ENCODE measurements around the gene KIAA2012.

Gene KIAA2012

DNA sequence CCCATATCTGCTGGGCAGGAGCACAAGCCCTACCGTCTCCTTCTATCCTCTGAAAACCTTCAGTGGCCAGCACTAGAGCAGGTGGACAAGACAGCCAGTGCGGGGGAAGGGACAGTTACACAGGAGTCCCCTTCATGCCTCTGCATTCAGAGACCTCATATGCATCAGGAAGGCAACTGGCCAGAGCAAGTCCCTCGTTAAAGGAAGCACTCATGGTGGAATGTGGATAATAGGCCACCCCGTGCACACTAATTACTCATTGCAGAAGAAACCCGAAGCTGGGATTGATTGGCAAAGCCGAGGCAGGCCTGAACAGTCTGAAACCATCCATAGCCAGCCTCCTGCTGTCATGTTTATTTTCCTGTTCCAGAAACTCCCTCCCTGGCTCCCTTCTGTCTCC lies 11.2 kb downstream of the KIAA2012 start:
- DNase-seq, result no peak
- TF ChIP-seq POLR2A (IDR thresholded peaks at IDR 0.05; ENCODE audit: low read length), result no peak
- no peak for TF ChIP-seq GATA1 (IDR thresholded peaks at IDR 0.05; ENCODE audit: low read depth, low read length)

DNA sequence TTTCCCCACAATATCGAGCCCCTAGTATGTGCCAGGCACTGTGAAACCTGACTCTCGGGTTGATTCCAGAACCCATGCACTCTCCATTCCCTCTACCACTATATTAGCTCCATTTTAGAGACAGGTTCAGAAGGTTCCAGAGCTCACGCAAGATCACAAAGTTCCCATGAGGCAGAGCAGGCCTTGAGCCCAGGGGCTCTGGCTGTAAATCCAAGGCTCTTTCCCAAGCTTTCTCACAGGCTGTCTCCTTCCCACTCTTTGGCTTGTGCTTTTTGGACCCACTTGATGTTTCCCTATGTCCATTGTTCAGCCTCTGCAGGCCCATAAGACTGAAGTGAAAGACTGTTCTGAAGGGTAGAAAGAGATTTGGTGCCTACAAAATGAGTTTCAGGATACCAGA lies 15.7 kb downstream of the KIAA2012 start:
- TF ChIP-seq GATA1 (IDR thresholded peaks at IDR 0.05; ENCODE audit: low read depth, low read length) (no peak), POLR2A (IDR thresholded peaks at IDR 0.05; ENCODE audit: low read length) (no peak)
- no peak for DNase-seq

DNA sequence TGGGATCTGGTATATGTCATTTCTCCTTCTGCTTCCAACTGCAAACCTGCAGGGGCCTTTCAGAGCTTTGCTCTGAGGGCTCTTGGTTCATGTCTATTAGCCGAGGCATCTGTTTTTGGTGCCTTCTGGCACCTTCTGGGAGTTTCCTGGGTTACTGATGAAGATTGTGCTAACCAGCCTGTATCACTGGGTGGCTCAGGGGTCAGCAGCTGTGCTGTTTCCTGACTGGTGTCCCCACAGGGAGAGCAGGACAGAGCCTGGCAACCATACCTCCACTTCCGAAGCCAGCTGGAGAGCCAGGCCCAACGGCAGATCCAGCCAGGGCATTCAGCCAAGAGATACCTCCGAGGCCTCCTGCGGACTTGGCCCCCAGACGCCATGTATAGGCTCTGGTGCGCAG lies 17.5 kb downstream of the KIAA2012 start:
- TF ChIP-seq GATA1 (IDR thresholded peaks at IDR 0.05; ENCODE audit: low read depth, low read length) (no peak), POLR2A (IDR thresholded peaks at IDR 0.05; ENCODE audit: low read length) (no peak)
- no peak for DNase-seq

DNA sequence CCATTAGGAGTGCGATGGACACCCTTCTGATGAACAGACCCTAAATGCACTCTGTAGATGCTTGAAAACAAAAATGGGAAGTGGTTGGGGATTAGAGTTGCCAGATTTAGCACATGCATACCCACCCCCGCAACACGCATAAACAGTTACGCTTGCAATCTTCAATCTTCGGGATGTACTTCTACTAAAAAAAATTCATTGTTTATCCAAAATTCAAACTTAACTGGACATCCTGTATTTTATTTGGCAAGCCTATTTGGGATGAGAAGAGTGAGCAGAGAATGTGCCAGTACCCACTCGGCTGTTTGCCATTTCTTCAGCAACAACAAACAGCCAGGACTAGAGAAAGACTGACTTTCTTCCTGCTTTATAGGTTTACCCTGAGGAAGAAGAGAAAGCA lies 18.4 kb downstream of the KIAA2012 start:
- TF ChIP-seq POLR2A (IDR thresholded peaks at IDR 0.05; ENCODE audit: low read length), result no peak
- TF ChIP-seq GATA1 (IDR thresholded peaks at IDR 0.05; ENCODE audit: low read depth, low read length), result no peak
- DNase-seq, result no peak

DNA sequence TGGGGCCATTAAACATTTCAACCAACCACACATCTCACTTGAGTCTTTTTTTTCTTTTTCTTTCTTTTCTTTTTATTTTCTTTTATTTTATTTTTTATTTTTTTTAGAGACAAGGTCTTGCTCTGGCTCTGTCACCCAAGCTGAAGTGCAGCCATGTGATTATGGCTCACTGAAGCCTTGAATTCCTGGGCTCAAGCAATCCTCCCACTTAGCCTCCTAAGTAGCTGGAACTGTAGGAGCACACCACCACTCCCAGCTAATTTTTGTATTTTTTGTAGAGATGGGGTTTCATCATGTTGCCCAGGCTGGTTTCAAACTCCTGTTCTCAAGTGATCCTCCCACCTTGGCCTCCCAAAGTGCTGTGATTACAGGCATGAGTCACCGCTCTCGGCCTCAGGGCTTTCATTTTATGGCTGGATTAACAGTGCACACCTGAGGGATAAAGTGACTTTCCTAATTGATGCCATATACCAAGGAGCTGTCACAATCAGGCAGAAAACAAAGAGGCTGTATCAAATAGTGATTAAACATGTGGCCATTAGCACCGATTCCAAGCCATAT lies 21.5 kb downstream of the KIAA2012 start:
- TF ChIP-seq GATA1 (IDR thresholded peaks at IDR 0.05; ENCODE audit: low read depth, low read length), result no peak
- TF ChIP-seq POLR2A (IDR thresholded peaks at IDR 0.05; ENCODE audit: low read length), result no peak
- DNase-seq, result no peak

DNA sequence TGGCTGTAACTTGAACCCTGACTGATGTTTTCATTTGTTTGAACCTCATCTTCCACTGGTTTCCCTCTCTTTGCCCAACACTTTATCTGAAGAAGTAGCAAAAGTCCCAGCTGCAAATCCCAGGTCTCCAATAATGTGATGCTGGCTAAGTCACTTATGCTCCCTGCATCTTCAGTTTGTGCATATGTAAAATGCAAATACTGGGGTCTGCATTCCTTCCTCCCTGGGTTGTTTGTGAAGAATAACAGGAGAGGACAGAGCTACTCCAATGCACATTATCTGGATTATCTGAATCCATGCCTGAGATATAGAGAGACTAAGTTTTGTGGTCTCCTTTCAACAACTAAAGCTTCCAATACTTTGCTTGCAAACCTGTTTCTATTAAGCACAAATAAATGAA lies 22.2 kb downstream of the KIAA2012 start:
- no peak for DNase-seq
- no peak for TF ChIP-seq GATA1 (IDR thresholded peaks at IDR 0.05; ENCODE audit: low read depth, low read length)
- TF ChIP-seq POLR2A (IDR thresholded peaks at IDR 0.05; ENCODE audit: low read length), result no peak

DNA sequence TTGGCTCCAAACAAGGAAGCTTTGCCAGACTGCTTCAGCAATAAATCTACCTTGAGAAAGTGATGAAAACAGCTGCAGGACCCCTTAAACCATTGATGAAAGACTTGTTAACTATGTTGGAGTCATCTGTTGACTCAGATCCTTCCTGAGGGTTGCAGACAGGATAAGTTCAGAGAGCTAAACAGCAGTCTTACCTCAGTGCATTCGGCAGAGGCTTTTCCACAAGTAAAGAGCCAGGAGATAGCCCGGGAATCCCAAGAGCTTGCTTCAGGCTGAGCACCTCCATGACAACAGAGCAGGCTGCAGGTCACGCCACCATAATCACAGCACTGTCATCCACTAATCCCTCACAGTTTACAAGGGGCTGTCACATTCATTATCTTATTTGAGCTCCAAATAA lies 23.7 kb downstream of the KIAA2012 start:
- DNase-seq, result no peak
- TF ChIP-seq GATA1 (IDR thresholded peaks at IDR 0.05; ENCODE audit: low read depth, low read length), result no peak

DNA sequence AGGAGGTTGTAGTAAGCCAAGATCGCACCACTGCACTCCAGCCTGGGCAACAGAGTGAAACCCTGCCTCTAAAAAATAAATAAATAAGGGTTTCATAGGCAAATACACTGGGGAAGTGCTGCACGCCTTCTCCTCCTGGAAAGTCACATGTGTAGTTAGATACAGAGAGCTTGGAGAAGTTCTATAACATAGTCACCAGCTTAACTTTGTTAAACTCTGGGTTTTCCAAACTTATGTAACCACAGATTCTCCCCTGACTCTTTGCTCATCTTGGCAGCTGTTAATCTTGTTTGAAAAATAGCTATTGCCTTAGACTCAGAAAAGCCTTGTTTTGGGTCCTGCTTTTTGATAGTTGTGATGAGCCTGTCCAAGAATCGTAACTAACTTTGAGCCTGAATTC lies 25.2 kb downstream of the KIAA2012 start:
- TF ChIP-seq GATA1 (IDR thresholded peaks at IDR 0.05; ENCODE audit: low read depth, low read length) (no peak), POLR2A (IDR thresholded peaks at IDR 0.05; ENCODE audit: low read length) (no peak)
- DNase-seq, result no peak

DNA sequence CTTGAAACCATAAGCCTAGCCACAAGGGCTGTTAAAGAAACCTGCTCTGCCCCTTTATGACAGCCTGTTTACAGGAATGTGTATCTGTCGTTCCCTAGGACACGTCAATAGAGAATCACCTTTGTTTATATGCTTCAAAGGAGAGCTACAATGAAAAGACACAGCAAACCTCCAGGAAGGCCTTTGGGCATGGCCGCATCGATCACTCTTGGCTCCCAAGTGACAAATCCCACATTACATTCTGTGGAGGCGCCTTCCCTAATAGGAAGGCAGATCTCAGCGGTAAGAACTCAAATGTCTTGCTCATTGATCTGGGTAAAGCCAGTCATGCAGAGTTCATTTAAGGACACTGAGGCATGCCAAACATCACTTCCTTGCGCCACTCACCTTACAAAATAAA lies 26.5 kb downstream of the KIAA2012 start:
- DNase-seq, result no peak
- no peak for TF ChIP-seq POLR2A (IDR thresholded peaks at IDR 0.05; ENCODE audit: low read length)
- TF ChIP-seq GATA1 (IDR thresholded peaks at IDR 0.05; ENCODE audit: low read depth, low read length), result no peak

DNA sequence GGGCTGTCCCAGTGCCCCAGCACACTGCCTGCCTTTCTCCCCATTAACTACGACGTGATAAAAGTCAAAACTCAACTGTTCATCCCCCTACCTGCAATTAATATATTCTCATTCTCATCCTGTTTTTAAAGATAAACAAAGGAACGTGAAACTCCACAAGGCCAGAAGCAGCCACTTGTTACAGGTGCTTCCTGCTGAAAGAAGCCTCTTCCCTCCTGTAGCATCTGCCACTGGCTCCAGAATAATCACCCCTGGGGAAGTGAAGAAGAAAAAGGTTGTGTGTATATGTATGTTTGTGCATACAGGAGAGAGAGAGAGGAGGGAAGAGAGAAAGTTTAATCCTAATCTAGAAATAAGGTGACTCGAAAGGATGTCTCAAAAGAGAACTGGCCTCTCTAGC lies 27.1 kb downstream of the KIAA2012 start:
- DNase-seq, result no peak
- TF ChIP-seq POLR2A (IDR thresholded peaks at IDR 0.05; ENCODE audit: low read length), result no peak
- TF ChIP-seq GATA1 (IDR thresholded peaks at IDR 0.05; ENCODE audit: low read depth, low read length), result no peak

DNA sequence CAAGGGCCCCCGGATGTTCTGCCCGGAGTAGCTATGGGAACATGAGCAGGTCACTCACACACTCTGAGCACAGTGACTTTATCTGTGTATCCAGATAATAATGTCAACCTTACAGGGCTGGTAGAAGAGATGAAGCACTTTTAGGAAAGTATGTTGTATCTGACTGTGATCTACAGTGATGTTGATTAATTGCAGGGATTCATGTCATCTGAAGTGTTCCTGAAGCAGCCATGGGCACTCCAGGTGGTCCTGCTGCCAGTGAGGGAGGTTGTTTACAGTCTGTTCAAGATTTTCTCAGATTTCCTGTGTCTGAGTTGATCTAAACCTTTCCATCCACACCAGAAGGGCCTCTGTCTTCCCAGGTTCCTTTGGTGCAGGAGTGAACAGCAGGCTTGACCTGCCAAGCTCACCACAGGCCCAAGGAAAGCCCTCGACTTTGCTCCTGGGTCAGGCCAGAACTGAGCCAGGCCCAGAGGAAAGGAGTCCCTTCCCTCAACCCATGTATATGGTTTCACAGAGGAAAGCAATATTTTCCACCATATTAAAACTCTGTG lies 28.0 kb downstream of the KIAA2012 start:
- no peak for DNase-seq
- TF ChIP-seq GATA1 (IDR thresholded peaks at IDR 0.05; ENCODE audit: low read depth, low read length) (no peak), POLR2A (IDR thresholded peaks at IDR 0.05; ENCODE audit: low read length) (no peak)

DNA sequence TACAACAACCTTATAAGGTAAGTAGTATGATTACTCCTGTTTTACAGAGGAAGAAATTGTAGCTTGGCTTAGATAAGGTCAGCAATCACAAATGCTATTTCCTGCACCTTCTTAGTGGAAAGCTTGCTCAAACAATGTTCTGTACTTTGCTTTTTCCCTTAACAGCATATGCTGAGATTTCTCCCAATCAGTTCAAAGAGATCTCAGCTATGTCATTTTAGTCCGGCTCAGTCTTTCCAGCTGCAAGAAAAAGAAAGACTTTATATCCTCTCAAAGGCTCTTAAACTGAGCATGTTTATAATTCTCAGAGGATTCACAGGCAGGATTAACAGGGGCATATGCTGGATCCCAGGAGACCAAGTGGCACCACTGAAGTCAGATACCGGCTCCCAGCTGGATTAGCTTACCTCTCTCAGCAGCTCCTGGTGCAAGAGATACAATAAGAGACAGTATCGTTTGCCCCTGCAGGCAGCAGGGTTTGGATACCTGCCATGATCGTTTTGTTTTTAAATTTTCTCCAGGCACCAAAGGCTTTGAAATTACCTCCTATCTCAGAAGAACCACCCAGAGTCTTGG lies 29.5 kb downstream of the KIAA2012 start:
- DNase-seq, result no peak
- TF ChIP-seq POLR2A (IDR thresholded peaks at IDR 0.05; ENCODE audit: low read length) (no peak), GATA1 (IDR thresholded peaks at IDR 0.05; ENCODE audit: low read depth, low read length) (no peak)

DNA sequence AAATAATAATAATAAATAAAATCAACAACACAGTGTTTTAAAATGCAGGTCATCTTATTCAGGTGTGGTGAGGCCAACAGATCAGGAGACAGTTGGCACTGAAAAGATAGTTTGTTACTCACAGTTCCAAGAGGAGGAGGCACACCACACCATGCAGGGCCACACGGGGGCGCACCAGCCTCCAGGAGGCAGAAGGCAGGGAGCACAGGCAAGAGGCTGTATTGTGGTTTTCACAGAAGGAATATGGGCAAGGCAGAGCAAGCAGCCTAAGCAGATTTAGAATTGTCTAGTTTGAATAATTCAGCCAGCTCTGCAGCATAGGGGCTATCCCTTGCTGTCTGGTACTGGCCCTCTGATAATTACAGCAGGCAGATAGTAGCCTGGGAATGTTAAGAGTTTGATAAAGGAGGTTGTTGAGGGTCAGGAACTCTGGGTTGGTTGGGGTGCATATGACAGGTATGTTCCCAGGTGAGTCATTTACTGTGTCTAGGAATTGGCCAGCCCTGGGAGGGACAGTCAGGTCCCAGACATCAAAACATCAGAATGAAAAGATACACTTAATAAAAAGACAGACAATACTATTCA lies 31.3 kb downstream of the KIAA2012 start:
- TF ChIP-seq POLR2A (IDR thresholded peaks at IDR 0.05; ENCODE audit: low read length) (no peak), GATA1 (IDR thresholded peaks at IDR 0.05; ENCODE audit: low read depth, low read length) (no peak)
- peak; percentile 46 to 53 for DNase-seq

DNA sequence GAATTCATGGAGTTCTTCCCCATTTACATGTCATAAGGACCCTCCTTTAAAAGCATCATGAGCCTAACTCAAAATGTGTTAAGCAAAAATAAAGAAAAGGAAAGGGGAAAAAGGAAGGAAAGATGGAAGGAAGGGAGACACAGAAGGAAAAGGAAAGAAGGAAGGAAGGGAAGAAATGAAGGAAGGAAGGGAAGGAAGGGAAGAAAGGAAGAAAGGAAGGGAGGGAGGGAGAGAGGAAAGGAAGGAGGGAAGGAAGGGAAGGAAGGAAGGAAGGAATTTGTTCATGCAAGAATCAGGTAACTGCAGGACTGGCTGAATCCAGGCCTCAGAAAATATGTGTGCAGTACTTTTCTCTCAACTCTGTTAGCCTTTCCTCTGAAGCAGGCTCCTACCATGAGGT lies 32.0 kb downstream of the KIAA2012 start:
- TF ChIP-seq GATA1 (IDR thresholded peaks at IDR 0.05; ENCODE audit: low read depth, low read length), result no peak
- no peak for TF ChIP-seq POLR2A (IDR thresholded peaks at IDR 0.05; ENCODE audit: low read length)
- no peak for DNase-seq

DNA sequence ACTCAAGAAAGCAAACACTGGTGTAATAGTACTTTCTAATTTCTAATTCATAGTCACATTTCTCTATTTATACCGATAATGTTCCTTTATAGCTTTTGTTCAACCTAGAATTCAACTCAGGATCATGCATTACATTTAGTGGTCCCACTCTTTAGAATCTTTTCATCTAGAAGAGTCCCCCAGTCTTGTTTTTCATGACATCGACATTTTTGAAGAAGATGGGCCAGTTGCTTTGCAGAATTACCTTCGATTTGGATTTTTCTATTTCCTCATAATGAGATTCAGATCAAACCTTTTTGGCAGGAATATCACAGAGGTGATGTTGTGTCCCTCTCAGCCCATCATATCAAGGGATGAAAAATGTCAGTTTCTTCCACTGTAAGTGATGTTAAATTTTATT lies 35.3 kb downstream of the KIAA2012 start:
- DNase-seq, result no peak
- TF ChIP-seq POLR2A (IDR thresholded peaks at IDR 0.05; ENCODE audit: low read length) (no peak), GATA1 (IDR thresholded peaks at IDR 0.05; ENCODE audit: low read depth, low read length) (no peak)

All from erythroblast (primary cell).